Posterior vena cava (tissue), 2 donors: ENCODE data around the gene SESN3. TPM values are rescaled to one million over a fixed set of nuclear protein-coding genes. Genes with fewer than 3 reads are reported as not detected.
"Not testable (repeated sequence)": the region's sequence is repeated elsewhere in the genome, so short reads cannot be mapped to it uniquely, and the experiment has no call there.

Experiments
- DNase-seq: peaks from one replicate; pipeline ENCODE4 v3.0.0-alpha.2; 2020; ENCODE audit warnings: low spot score
- intact Hi-C, 2 donors: fragments of 100-400 bp; cut with DNase I; formaldehyde crosslinking; loops; one replicate each; pipeline versions ENCODE4 v1.14.1 to v1.14.2; 2022 to 2023
- total RNA-seq, 2 donors: library from RNA; stranded (reverse); fragmentation: NEBNext Ultra II Directional; extraction: Animal tissue kit (Norgen Biotek cat#: 25700); gene quantifications; one replicate each; pipeline ENCODE4 v1.2.1, GENCODE V29; 2021
- donor health status: DM: yes; HTN: yes; CAD: no.
- donor health status: DM: yes; HTN: yes; CAD: no.

The SESN3 gene
- total RNA-seq, 2 donors from 2014 or later = 19.0 to 23.6 TPM

DNA sequence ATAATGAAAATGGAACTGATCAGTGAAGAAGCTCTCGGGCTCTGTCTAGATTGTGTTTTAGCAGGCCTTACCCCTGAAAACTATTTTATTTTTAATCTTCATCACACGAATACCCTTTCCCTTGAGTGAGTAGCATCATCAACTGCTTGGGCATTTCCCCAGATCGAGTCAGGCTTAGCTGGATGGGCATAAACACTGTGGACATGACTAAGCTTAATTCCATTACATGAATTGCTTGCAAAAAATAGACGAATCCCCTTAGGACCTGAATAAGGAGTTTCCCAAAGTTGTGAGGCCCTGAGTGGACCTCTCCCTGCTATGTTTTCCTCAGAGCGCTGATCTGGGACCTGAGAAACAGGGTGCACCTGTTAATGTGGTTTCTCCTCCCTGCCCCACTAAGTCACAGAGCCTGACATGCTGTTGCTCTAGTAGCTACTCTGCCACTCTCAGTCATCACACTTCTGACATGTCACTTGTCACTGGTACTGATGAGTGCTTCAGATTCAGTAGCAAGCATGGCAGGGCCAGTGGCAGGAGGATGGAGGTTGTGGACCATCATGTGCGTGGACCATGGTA lies 87.8 kb downstream of the SESN3 start:
- intact Hi-C loops = no loop called here
- DNase-seq = no peak

DNA sequence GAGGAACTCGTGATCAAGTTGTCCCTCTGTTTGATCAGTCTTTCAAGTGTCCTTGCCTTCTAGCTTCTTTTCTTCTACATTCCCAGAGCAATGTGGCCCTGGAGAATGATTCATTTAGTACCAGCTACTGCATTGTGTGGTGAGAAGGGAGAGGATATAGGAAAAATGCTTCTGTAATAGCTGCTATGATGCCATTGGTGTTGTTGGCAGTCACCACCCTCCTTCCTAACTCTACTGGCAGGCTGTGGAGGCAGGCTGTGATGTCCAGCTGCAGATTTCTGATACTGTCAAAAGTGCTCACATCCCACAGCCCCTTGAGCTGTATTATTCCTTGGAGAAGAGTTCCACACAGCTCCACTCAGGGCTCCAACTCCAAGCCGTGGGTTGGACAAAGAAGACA lies 88.6 kb downstream of the SESN3 start:
- intact Hi-C loops = no loop called here
- no peak for DNase-seq

DNA sequence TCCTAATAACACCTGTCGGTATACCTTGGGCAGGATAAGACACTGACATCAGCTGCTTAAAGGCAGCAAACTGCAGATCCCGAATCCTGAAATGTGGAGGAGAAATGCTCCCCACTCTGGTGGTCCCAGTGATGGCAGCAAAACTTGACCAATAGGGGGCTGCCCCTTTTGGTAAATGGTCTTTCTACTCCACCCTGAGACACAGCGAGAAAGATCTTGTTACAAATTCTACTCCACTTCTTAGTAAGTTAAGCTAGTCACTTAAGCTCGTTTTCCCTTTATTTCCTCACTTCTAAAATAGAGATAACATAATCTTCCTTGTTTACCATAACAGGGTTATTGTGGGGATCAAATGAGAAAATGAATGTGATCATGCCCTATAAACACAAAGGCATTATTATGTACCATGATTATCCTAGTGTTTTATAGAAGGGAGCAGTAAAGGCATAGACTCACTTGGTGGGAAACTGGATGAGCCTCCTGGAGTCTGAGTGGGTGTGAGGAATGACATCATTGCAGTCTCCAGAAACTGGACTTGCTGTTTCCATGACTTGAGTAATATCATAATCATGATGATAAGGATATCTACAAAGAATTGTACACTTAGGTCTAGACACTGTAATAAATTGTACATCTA lies 90.5 kb downstream of the SESN3 start:
- intact Hi-C loops = no loop called here
- DNase-seq = no peak

DNA sequence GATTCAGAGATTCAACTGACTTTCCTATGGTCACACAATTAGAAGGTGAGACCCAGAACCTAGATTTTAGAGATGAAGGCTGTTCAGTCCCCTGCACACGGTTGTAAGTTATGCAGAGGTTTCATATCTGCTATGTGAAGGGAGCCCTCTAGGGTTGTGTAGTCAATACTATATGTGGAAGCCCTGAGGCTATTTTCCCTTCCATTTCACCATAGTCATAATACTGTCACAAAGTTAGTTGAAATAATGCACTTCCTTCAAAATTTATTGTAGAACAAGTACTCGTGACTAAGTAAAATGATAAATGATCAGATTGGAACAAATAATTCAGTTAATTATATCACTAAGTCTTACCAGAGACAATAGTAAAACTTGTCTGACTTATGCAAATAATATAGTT lies 92.6 kb downstream of the SESN3 start:
- DNase-seq = no peak
- intact Hi-C loops = no loop called here

DNA sequence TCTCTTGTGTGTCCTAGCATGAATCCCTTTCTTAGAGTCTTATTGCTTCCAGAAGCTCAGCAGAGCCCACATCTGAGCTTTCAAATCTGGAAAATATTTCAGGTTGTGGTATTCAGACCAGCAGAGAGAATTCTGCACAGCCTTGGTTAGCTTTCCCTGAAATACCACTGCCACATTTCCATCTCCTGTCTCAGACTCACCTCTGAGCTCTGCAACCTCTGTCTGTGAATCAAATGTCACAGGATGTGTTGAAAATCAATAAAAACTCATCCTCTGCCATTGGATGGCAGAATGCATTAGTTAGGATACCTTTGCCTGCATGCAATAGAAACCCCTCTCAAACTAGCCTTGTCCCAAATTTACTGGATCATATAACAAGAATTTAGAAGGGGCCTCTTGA lies 93.7 kb downstream of the SESN3 start:
- intact Hi-C loops = no loop called here
- no peak for DNase-seq

DNA sequence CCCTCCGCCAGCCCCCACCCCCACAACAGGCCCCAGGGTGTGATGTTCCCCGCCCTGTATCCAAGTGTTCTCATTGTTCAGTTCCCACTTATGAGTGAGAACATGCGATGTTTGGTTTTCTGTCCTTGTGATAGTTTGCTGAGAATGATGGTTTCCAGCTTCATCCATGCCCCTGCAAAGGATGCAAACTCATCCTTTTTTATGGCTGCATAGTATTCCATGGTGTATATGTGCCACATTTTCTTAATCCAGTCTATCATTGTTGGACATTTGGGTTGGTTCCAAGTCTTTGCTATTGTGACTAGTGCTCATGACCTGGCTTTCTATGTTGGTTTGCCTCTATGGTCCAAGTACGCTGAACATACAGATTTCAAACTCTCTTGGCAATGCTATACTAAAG lies 94.3 kb downstream of the SESN3 start:
- intact Hi-C loops, DNase-seq: not testable (repeated sequence)

DNA sequence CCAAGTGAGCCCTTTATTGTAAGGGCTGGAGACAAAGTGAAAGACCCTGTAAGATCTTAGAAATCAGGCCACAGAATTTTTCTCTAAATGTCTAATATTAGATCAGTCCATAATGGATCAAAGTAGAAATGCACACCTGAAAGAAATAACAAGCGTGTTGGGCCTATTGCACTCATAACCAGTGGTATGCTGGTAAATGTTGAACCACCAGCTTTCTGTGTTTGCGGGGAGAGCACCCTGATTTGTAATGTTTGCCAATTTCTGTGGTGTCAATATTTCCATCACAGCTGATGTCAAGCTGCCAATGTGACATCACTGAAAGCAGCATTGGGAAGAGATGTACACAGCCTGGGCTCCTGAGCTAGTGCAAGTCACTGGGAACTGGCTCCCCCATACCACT lies 95.1 kb downstream of the SESN3 start:
- intact Hi-C loops = no loop called here
- no peak for DNase-seq

DNA sequence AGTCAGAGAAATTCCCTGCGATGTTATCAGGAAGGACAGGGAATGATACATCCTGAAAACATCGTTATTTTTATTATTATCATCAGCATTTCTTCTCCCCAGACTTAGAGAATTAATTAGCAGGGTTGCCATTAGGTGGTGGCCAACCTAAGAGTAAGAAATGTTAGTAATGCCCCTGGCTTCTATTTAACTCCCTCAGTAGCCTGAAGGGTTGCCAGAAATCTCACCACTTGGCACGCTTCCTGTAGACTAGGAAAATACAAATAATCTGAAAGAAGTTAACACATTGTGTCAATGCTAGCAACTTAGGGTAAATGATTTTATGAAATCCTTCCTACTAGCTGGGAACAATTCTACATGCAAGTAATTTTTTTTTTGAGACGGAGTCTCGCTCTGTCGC lies 95.8 kb downstream of the SESN3 start:
- intact Hi-C loops = no loop called here
- DNase-seq = no peak

DNA sequence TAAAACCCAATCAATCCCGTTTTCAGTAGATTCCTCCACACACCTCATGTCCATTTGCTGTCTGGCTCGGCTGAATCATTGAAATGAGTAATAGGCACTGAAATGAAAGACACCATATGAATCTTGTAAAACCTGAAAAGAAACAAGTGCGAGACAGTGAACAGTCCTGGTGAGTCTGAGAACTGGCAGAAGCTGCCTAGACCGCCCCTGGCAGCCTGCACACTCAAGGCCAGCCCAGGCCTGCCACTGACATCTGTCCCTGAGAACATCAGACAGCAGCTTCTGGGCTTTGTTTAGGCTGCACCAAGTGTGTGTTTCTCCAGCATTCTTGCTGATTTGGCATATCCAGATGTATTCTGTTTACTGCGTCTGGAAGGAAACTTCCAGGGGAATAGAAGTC lies 96.5 kb downstream of the SESN3 start:
- intact Hi-C loops = no loop called here

DNA sequence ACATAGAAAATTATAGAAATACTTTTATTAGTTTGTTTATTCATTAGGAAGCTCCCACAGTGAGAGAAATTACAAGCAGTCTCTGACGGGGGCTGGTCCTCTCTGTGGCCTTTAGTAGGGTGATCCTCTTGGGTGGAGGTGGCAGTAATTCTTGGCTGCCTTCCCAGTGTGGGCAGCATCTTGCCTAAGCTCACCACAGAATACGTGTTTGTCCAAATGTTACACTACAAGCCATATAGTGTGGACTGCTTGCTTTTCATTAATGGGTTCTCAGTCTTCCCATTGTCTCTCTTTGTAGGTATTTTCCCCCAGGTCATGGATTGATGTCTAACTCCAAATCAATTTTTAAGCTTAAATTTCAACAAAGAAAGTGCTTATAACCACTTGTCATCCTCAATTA lies 98.0 kb downstream of the SESN3 start:
- DNase-seq = no peak
- intact Hi-C loops = no loop called here

More for the DNA sequence above, 96.5 kb downstream of the SESN3 start:
- DNase-seq = no peak

DNA sequence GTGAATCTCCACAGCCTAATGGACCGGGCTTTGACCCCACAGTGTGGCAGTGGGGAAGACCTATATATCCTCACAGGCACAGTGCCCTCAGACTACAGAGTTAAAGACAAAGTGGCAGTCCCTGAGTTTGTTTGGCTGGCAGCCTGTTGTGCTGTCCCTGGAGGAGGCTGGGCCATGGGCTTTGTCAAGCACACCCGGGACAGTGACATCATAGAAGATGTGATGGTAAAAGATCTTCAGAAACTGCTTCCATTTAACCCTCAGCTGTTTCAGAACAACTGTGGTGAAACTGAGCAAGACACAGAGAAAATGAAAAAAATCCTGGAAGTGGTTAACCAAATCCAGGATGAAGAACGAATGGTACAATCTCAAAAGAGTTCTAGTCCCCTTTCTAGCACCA lies 102.4 kb downstream of the SESN3 start:
- DNase-seq = no peak
- intact Hi-C loops = no loop called here

DNA sequence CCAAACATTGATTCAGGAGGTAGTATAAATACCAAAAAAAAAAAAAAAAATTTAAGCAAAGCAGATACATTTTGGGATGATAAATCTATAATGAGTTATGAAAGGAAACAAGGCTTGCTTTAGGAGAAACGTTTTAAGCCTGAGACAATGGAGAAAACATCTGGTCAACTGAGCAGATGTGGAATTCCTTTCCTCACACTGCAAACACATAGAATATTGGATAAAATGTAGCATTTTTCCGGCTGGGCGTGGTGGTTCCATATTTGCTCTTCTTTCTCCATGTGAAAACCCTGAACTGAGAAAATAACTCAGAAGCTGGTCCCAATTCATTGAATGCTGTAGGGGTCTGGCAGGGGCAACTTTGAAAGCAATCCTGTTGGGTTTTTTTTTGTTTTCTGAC lies 107.4 kb downstream of the SESN3 start:
- no peak for DNase-seq
- intact Hi-C loops = no loop called here

DNA sequence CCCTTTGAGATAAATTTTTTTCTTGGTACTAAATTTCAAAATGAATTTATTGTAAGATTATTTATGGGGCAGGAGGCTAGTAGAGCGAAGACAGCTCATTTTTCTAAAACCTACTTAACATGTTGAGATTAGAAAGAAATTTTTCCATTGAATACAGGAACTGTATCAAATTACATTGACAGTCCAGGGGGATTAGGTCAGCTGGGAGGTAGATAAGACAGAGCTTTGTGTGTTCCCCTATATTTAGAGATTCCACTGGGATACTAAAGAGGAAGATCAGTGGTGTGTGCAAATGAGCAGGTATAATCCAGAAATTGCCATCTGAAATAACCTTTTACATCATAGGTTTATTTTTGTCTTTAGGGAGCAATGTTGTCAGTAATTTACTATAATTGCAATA lies 109.3 kb downstream of the SESN3 start:
- intact Hi-C loops = no loop called here
- no peak for DNase-seq

DNA sequence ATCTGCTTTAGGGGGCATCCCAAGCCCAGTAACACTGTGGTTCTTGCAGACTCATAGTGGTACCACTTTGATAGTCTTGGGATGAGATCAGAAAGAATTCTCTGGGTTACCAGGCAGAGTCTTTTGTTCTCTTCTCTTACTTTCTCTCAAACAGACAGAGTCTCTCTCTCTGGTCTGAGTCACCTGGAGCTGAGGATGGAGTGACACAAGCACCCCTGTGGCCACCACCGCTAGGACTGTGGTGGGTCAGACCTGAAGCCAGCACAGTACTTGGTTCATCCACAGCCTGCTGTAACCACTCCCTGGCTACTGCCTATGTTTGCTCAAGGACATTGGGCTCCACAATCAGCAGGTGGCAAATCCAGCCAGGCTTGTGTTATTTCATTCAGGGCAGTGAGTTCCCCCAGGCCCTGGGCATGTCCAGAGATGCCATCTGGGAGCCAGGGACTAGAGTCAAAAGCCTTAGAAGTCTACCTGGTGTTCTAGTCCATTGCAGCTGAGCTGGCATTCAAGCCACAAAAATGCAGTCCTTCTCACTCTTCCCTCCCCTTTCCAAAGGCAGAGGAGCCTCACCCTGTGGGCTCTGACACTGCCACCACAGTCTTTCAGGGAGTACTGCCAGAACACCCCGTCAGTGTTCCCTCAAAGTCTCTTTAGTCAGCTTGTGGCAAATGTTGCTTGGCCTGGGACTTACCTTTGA lies 111.5 kb downstream of the SESN3 start:
- intact Hi-C loops = no loop called here
- DNase-seq = no peak

DNA sequence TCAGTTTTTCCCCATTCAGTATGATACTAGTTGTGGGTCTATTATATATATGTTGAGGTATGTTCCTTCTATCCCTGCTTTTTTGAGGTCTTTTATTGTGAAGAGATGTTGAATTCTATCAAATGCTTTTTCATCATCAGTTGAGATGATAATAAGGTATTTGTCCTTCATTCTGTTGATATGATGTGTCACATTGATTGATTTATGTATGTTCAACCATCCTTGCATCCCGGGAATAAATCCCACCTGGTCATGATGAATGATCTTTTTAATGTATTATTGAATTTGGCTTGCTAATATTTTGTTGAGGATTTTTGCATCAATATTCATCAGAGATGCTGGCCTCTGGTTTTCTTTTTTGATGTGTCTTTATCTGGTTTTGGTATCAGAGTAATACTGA lies 115.4 kb downstream of the SESN3 start:
- no peak for DNase-seq
- intact Hi-C loops = no loop called here

Other genes starting within 250 kb of the SESN3 start
- not detected for gene KDM4E, start 205.9 kb downstream of the SESN3 start, total RNA-seq
- gene KDM4F, start 181.8 kb downstream of the SESN3 start, total RNA-seq = not detected
- 10 to 100 TPM; 36.2 to 44.6 TPM for gene SRSF8, start 164.3 kb downstream of the SESN3 start, total RNA-seq
- gene ENDOD1, start 141.4 kb downstream of the SESN3 start, total RNA-seq = 10 to 100 TPM; 41.7 to 50.2 TPM